H9 (cell line): ENCODE results near the gene TMEM233. TPM values are rescaled to one million over a fixed set of nuclear protein-coding genes. Genes with fewer than 3 reads are reported as not detected.

Experiments used
- DNase-seq: peaks from one replicate; pipeline ENCODE4 v3.0.0-alpha.2; 2017
- H2AFZ ChIP-seq: one replicate; pipeline ENCODE4 v1.6.1; 2013; ENCODE audit warnings: mild to moderate bottlenecking, low read length, control low read depth, moderate library complexity
- H2AK5ac ChIP-seq: 2 replicates; pipeline ENCODE4 v1.6.1; 2013; ENCODE audit warnings: low read length, control low read depth, mixed read lengths; ENCODE audit not compliant: insufficient read length
- H2BK120ac ChIP-seq: one replicate; pipeline ENCODE4 v1.6.1; 2013; ENCODE audit warnings: low read depth, mild to moderate bottlenecking, low read length, control low read depth, inconsistent platforms; ENCODE audit not compliant: poor library complexity, severe bottlenecking
- H2BK12ac ChIP-seq: 2 replicates; pipeline ENCODE4 v1.6.1; 2013; ENCODE audit warnings: low read length, control low read depth, mixed read lengths, low read depth; ENCODE audit not compliant: insufficient read length
- H2BK15ac ChIP-seq: 2 replicates; pipeline ENCODE4 v1.6.1; 2013; ENCODE audit warnings: low read depth, low read length, control low read depth
- H2BK20ac ChIP-seq: one replicate; pipeline ENCODE4 v1.6.1; 2013; ENCODE audit warnings: low read depth, mild to moderate bottlenecking, low read length, control low read depth, inconsistent platforms; ENCODE audit not compliant: poor library complexity, severe bottlenecking
- H2BK5ac ChIP-seq: 2 replicates; pipeline ENCODE4 v1.6.1; 2013; ENCODE audit warnings: low read length, control low read depth, mixed read lengths; ENCODE audit not compliant: insufficient read length
- H3K14ac ChIP-seq: 2 replicates; pipeline ENCODE4 v1.6.1; 2013; ENCODE audit warnings: low read length, control low read depth; ENCODE audit not compliant: insufficient read depth
- H3K18ac ChIP-seq: 2 replicates; pipeline ENCODE4 v1.6.1; 2013; ENCODE audit warnings: low read depth, mild to moderate bottlenecking, mixed read lengths, low read length, control low read depth; ENCODE audit not compliant: insufficient read length
- H3K23ac ChIP-seq: 2 replicates; pipeline ENCODE4 v1.6.1; 2013; ENCODE audit warnings: low read length, control low read depth, mixed read lengths, low read depth; ENCODE audit not compliant: insufficient read length
- H3K23me2 ChIP-seq: 2 replicates; pipeline ENCODE4 v1.6.1; 2013; ENCODE audit warnings: low read depth, mild to moderate bottlenecking, mixed read lengths, low read length, control low read depth; ENCODE audit not compliant: insufficient read length, poor library complexity, severe bottlenecking
- H3K27ac ChIP-seq: 2 replicates; pipeline ENCODE4 v1.5.1; 2013; ENCODE audit warnings: low read length, control low read depth, mixed read lengths, low read depth; ENCODE audit not compliant: insufficient read length
- H3K27me3 ChIP-seq: 2 replicates; pipeline ENCODE4 v1.6.1; 2013; ENCODE audit warnings: low read length, control low read depth, inconsistent platforms; ENCODE audit not compliant: insufficient read depth
- H3K4ac ChIP-seq: 2 replicates; pipeline ENCODE4 v1.6.1; 2013; ENCODE audit warnings: low read depth, mild to moderate bottlenecking, control low read depth, inconsistent platforms, low read length, moderate library complexity
- H3K4me1 ChIP-seq: 2 replicates; pipeline ENCODE4 v1.6.1; 2013; ENCODE audit warnings: low read length, control low read depth, inconsistent platforms; ENCODE audit not compliant: insufficient read depth
- H3K4me2 ChIP-seq: 2 replicates; pipeline ENCODE4 v1.6.1; 2013; ENCODE audit warnings: low read length, control low read depth, mixed read lengths; ENCODE audit not compliant: insufficient read length, insufficient read depth
- H3K56ac ChIP-seq: 2 replicates; pipeline ENCODE4 v1.6.1; 2013; ENCODE audit warnings: low read depth, mild to moderate bottlenecking, mixed read lengths, low read length, control low read depth; ENCODE audit not compliant: insufficient read length
- H3K79me1 ChIP-seq: 2 replicates; pipeline ENCODE4 v1.6.1; 2013; ENCODE audit warnings: low read depth, mild to moderate bottlenecking, moderate library complexity, low read length, control low read depth, inconsistent platforms; ENCODE audit not compliant: insufficient read depth, poor library complexity, severe bottlenecking
- H3K79me2 ChIP-seq: 2 replicates; pipeline ENCODE4 v1.6.1; 2013; ENCODE audit warnings: low read length, control low read depth, inconsistent platforms; ENCODE audit not compliant: insufficient read depth
- H3K9ac ChIP-seq: 2 replicates; pipeline ENCODE4 v1.6.1; 2013; ENCODE audit warnings: low read length, control low read depth, mixed read lengths; ENCODE audit not compliant: insufficient read length; ENCODE audit errors: extremely low read depth
- H3K9me3 ChIP-seq: one replicate; pipeline ENCODE4 v1.6.1; 2013; ENCODE audit warnings: low read depth, low read length, inconsistent platforms; ENCODE audit not compliant: control insufficient read depth
- H3T11ph ChIP-seq: one replicate; pipeline ENCODE4 v1.6.1; 2013; ENCODE audit warnings: mild to moderate bottlenecking, low read length, control low read depth, inconsistent platforms
- H4K20me1 ChIP-seq: one replicate; pipeline ENCODE4 v1.6.1; 2013; ENCODE audit not compliant: control insufficient read depth, insufficient read length, insufficient read depth
- H4K5ac ChIP-seq: 2 replicates; pipeline ENCODE4 v1.6.1; 2013; ENCODE audit warnings: low read depth, mild to moderate bottlenecking, mixed read lengths, low read length, control low read depth; ENCODE audit not compliant: insufficient read length
- H4K8ac ChIP-seq: replicated peaks from 2 replicates; pipeline ENCODE4 v1.6.1; 2013; ENCODE audit warnings: low read length, control low read depth, mixed read lengths, low read depth; ENCODE audit not compliant: insufficient read length
- H4K91ac ChIP-seq: 2 replicates; pipeline ENCODE4 v1.6.1; 2013; ENCODE audit warnings: low read depth, mild to moderate bottlenecking, moderate library complexity, mixed read lengths, low read length, control low read depth; ENCODE audit not compliant: insufficient read length
- H3K27ac Mint-ChIP-seq, 3 experiments: 2 replicates in 2 of 3; 3 replicates in 1 of 3; pipeline ENCODE4 v1.8.0; 2020 to 2021; ENCODE audit warnings: mixed read lengths in 3 of 3, mild to moderate bottlenecking in 1 of 3, moderate library complexity in 1 of 3
- H3K27me3 Mint-ChIP-seq: 2 replicates; pipeline ENCODE4 v1.8.0; 2021; ENCODE audit warnings: low read depth, mild to moderate bottlenecking, moderate library complexity, mixed read lengths
- H3K36me3 Mint-ChIP-seq, 3 experiments: 2 replicates in 2 of 3; 3 replicates in 1 of 3; pipeline ENCODE4 v1.8.0; 2020 to 2021; ENCODE audit warnings: low read depth in 3 of 3, mixed read lengths in 3 of 3; ENCODE audit not compliant: insufficient read depth in 1 of 3
- H3K4me1 Mint-ChIP-seq, 2 experiments: 2 replicates each; pipeline ENCODE4 v1.8.0; 2020; ENCODE audit warnings: mixed read lengths in 2 of 2
- H3K4me3 Mint-ChIP-seq, 2 experiments: 2 replicates in 1 of 2; 3 replicates in 1 of 2; pipeline ENCODE4 v1.8.0; 2020 to 2021; ENCODE audit warnings: mild to moderate bottlenecking in 2 of 2, mixed read lengths in 2 of 2, moderate library complexity in 1 of 2
- H3K9me3 Mint-ChIP-seq, 2 experiments: 2 replicates in 1 of 2; 3 replicates in 1 of 2; pipeline ENCODE4 v1.8.0; 2020; ENCODE audit warnings: mild to moderate bottlenecking in 2 of 2, mixed read lengths in 2 of 2, moderate library complexity in 1 of 2
- CTCF ChIP-seq: fragments of 200-600 bp; sonication (generic); conservative IDR thresholded peaks from 3 replicates; pipeline ENCODE4 v1.8.0; 2021; ENCODE audit warnings: antibody characterized with exemption, mild to moderate bottlenecking
- WGBS: extraction: QIAGEN DNeasy Blood & Tissue Kit; methylation state at CpG from one replicate; pipeline ENCODE4 v1.1.7; 2013; ENCODE audit warnings: missing lambda C conversion rate, low lambda C conversion rate, mixed read lengths; ENCODE audit not compliant: insufficient read length; ENCODE audit errors: extremely low coverage; 5-methylcytosine and 5-hydroxymethylcytosine counted together
- total RNA-seq: library from RNA; stranded (reverse); gene quantifications from 2 replicates; pipeline ENCODE4 v1.2.1, GENCODE V29; 2021

The TMEM233 gene
- total RNA-seq, 1 experiment from 2014 or later = not detected

GRCh38 chr12:119574255-119574654 is 19.3 kb upstream of the TMEM233 start:
- H3K4me2 ChIP-seq = no peak overlapping the region
- no peak overlapping the region for H3K4ac ChIP-seq
- H3K79me1 ChIP-seq = no peaks in the 10 kb centered on the region
- H3T11ph ChIP-seq = no peak overlapping the region
- TF ChIP-seq CTCF = no peak
- H3K9ac ChIP-seq = no peak overlapping the region
- H4K5ac ChIP-seq = no peak overlapping the region
- Mint-ChIP-seq H3K4me1 (no peaks in the 10 kb centered on the region), H3K27ac (no peak overlapping the region), H3K9me3 (no peaks in the 10 kb centered on the region), H3K4me3 (no peak overlapping the region), H3K36me3 (no peaks in the 10 kb centered on the region), H3K27me3 (peaks cover 15% of the 10 kb centered on the region)
- no peak overlapping the region for H2BK15ac ChIP-seq
- no peaks in the 10 kb centered on the region for H3K27me3 ChIP-seq
- no peak overlapping the region for H4K91ac ChIP-seq
- 100% methylated on average over 1 of the region's 1 CpG for WGBS
- H4K20me1 ChIP-seq = no peaks in the 10 kb centered on the region
- no peak overlapping the region for H3K56ac ChIP-seq
- H4K8ac ChIP-seq = no peak overlapping the region
- H2BK12ac ChIP-seq = no peak overlapping the region
- no peak overlapping the region for H2AFZ ChIP-seq
- H3K4me1 ChIP-seq = no peaks in the 10 kb centered on the region
- H3K9me3 ChIP-seq = no peaks in the 10 kb centered on the region
- no peaks in the 10 kb centered on the region for H3K23me2 ChIP-seq
- no peak overlapping the region for H3K14ac ChIP-seq
- no peak for DNase-seq
- no peak overlapping the region for H2BK120ac ChIP-seq
- H3K79me2 ChIP-seq = no peaks in the 10 kb centered on the region
- H2BK20ac ChIP-seq = no peak overlapping the region
- no peak overlapping the region for H2AK5ac ChIP-seq
- no peak overlapping the region for H3K18ac ChIP-seq
- H3K27ac ChIP-seq = no peak overlapping the region
- no peak overlapping the region for H2BK5ac ChIP-seq
- no peak overlapping the region for H3K23ac ChIP-seq
